Measurements from ENCODE around the gene RPGRIP1L. TPM values are rescaled to one million over a fixed set of nuclear protein-coding genes. Genes with fewer than 3 reads are reported as not detected.

RPGRIP1L gene
- total and polyA plus RNA-seq, 2 of the 13 experiments (the other 11 are each of a cell fraction or from before 2014, with no cell fraction given): 5.0 to 13.5 TPM

DNA sequence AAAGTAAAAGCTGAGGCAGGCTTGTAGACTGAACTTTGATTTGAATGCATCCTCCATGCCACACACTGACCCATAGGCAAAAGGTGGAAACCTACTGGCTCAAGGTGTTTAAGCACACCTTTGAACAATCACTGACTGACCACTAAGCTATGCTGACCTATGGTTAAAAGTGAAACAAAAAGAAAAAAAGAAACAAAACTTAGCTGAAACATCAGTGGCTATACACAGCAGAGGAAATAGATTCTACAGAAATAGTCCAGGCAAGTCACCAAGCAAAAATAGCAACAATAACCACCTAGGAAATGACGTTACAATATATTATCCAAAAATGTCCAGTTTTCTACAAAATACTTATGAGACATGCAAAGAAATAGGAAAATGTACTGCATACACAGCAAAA lies 60.2 kb downstream of the RPGRIP1L start:
- WGBS (ENCODE audit: low lambda C conversion rate): 100% methylated on average over 1 of the region's 1 CpG
- no peaks in the 10 kb centered on the region for H3K27me3 ChIP-seq (ENCODE audit: control insufficient read depth in 1 of 2, insufficient read depth in 2 of 2, low read length in 2 of 2)
- no peak overlapping the region for H2AFZ ChIP-seq (ENCODE audit: low read length)
- BruUV-seq (replicated peaks): no TSS peak
- DNase-seq (ENCODE audit: low spot score): no peak
- intact Hi-C loops (cut with micrococcal nuclease; ENCODE audit: unreplicated experiment): no loop called here
- H3K9me3 ChIP-seq (ENCODE audit: low read length): no peaks in the 10 kb centered on the region
- no peaks in the 10 kb centered on the region for H3K79me2 ChIP-seq (ENCODE audit: insufficient read depth, low read length)
- no peak overlapping the region for H3K27ac ChIP-seq (ENCODE audit: extremely low read length, insufficient read depth, low read length)
- TF ChIP-seq ZBTB34 (CRISPR knock-in tag; IDR thresholded peaks at IDR 0.05): no peak
- TF ChIP-seq SRSF1 (optimal IDR thresholded peaks at IDR 0.05; ENCODE audit: low read depth, low read length): no peak
- no peak for TF ChIP-seq ZBTB7B (CRISPR knock-in tag; IDR thresholded peaks at IDR 0.05)
- no peak for TF ChIP-seq KLF12 (CRISPR knock-in tag; IDR thresholded peaks at IDR 0.05; ENCODE audit: borderline replicate concordance)
- no peak for TF ChIP-seq REST (IDR thresholded peaks at IDR 0.05; ENCODE audit: borderline replicate concordance in 1 of 2, low read depth in 1 of 2, low read length in 2 of 2)
- TF ChIP-seq KLF15 (CRISPR knock-in tag; IDR thresholded peaks at IDR 0.05; ENCODE audit: borderline replicate concordance): no peak
- no peak for TF ChIP-seq PPARG (CRISPR knock-in tag; conservative IDR thresholded peaks at IDR 0.05)
- TF ChIP-seq TBL1XR1 (IDR thresholded peaks at IDR 0.05; ENCODE audit: borderline replicate concordance, low read length, partially characterized antibody): no peak
- TF ChIP-seq, protein P1, sequence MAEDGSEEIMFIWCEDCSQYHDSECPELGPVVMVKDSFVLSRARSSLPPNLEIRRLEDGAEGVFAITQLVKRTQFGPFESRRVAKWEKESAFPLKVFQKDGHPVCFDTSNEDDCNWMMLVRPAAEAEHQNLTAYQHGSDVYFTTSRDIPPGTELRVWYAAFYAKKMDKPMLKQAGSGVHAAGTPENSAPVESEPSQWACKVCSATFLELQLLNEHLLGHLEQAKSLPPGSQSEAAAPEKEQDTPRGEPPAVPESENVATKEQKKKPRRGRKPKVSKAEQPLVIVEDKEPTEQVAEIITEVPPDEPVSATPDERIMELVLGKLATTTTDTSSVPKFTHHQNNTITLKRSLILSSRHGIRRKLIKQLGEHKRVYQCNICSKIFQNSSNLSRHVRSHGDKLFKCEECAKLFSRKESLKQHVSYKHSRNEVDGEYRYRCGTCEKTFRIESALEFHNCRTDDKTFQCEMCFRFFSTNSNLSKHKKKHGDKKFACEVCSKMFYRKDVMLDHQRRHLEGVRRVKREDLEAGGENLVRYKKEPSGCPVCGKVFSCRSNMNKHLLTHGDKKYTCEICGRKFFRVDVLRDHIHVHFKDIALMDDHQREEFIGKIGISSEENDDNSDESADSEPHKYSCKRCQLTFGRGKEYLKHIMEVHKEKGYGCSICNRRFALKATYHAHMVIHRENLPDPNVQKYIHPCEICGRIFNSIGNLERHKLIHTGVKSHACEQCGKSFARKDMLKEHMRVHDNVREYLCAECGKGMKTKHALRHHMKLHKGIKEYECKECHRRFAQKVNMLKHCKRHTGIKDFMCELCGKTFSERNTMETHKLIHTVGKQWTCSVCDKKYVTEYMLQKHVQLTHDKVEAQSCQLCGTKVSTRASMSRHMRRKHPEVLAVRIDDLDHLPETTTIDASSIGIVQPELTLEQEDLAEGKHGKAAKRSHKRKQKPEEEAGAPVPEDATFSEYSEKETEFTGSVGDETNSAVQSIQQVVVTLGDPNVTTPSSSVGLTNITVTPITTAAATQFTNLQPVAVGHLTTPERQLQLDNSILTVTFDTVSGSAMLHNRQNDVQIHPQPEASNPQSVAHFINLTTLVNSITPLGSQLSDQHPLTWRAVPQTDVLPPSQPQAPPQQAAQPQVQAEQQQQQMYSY (CRISPR knock-in tag; IDR thresholded peaks at IDR 0.05): no peak
- no peak for TF ChIP-seq ZNF816 (CRISPR knock-in tag; IDR thresholded peaks at IDR 0.05; ENCODE audit: borderline replicate concordance)
- H3K4me1 ChIP-seq (ENCODE audit: insufficient read depth, low read length): no peaks in the 10 kb centered on the region
- no peak overlapping the region for H3K4me2 ChIP-seq (ENCODE audit: low read depth, low read length)
- no peak overlapping the region for H3K4me3 ChIP-seq (replicated peaks in 1 of 3; ENCODE audit: insufficient read depth in 1 of 3, low read depth in 2 of 3, low read length in 3 of 3)
- ChIA-PET CTCF (ENCODE audit: low intra/inter-chr PET ratio, low total read pairs) (no interaction called here), POLR2A (no interaction called here)
- H4K20me1 ChIP-seq (ENCODE audit: insufficient read depth, low read length): no peaks in the 10 kb centered on the region
- ATAC-seq: no peak
- no peaks in the 10 kb centered on the region; a peak in 1 of 5 replicates for H3K36me3 ChIP-seq (replicated peaks in 1 of 2; ENCODE audit: control insufficient read depth in 1 of 2, insufficient read depth in 2 of 2, low read length in 2 of 2)
- no peak for FAIRE-seq
- in situ Hi-C loops (cut with HindIII; ENCODE audit: extremely low pct_ligation_motif_present, low pct_unique_long_range_greater_than_20kb): no loop called here
- H3K9ac ChIP-seq (ENCODE audit: insufficient read depth, low read depth, low read length): no peak overlapping the region
